ENCODE measurements around the gene OTOS.

The OTOS gene

GRCh38 chr2:240179941-240180666, 39.6 kb upstream of the OTOS start:
- TF ChIP-seq MAX (IDR thresholded peaks at IDR 0.05) (no peak), CREB1 (IDR thresholded peaks at IDR 0.05; ENCODE audit: low read depth) (no peak), TAF1 (IDR thresholded peaks at IDR 0.05; ENCODE audit: low read depth) (no peak), YY1 (IDR thresholded peaks at IDR 0.05; ENCODE audit: low read depth) (no peak), RAD21 (IDR thresholded peaks at IDR 0.05; ENCODE audit: low read depth) (no peak), EGR1 (IDR thresholded peaks at IDR 0.05) (no peak), TCF12 (IDR thresholded peaks at IDR 0.05; ENCODE audit: low read depth) (no peak), USF1 (IDR thresholded peaks at IDR 0.05) (no peak), CEBPB (IDR thresholded peaks at IDR 0.05) (no peak), ZBTB7A (IDR thresholded peaks at IDR 0.05; ENCODE audit: low read depth) (no peak), EP300 (IDR thresholded peaks at IDR 0.05; ENCODE audit: borderline replicate concordance) (no peak), NFIC (IDR thresholded peaks at IDR 0.05) (no peak), TEAD4 (IDR thresholded peaks at IDR 0.05) (no peak), REST (IDR thresholded peaks at IDR 0.05; ENCODE audit: low read depth) (no peak), FOXM1 (IDR thresholded peaks at IDR 0.05; ENCODE audit: borderline replicate concordance, low read depth) (no peak)

GRCh38 chr2:240179186-240179815, 38.8 kb upstream of the OTOS start:
- no peak for TF ChIP-seq YY1 (IDR thresholded peaks at IDR 0.05; ENCODE audit: low read depth)
- TF ChIP-seq EGR1 (IDR thresholded peaks at IDR 0.05) = no peak
- no peak for TF ChIP-seq CREB1 (IDR thresholded peaks at IDR 0.05; ENCODE audit: low read depth)
- no peak for TF ChIP-seq RAD21 (IDR thresholded peaks at IDR 0.05; ENCODE audit: low read depth)
- TF ChIP-seq TEAD4 (IDR thresholded peaks at IDR 0.05) = no peak

- TF ChIP-seq CREB1 (IDR thresholded peaks at IDR 0.05; ENCODE audit: low read depth) (no peak), RAD21 (IDR thresholded peaks at IDR 0.05; ENCODE audit: low read depth) (no peak), TAF1 (IDR thresholded peaks at IDR 0.05; ENCODE audit: low read depth) (no peak), REST (IDR thresholded peaks at IDR 0.05; ENCODE audit: low read depth) (no peak), TEAD4 (IDR thresholded peaks at IDR 0.05) (no peak), EP300 (IDR thresholded peaks at IDR 0.05; ENCODE audit: borderline replicate concordance) (no peak), NFIC (IDR thresholded peaks at IDR 0.05) (no peak), YY1 (IDR thresholded peaks at IDR 0.05; ENCODE audit: low read depth) (no peak), EGR1 (IDR thresholded peaks at IDR 0.05) (no peak), TCF12 (IDR thresholded peaks at IDR 0.05; ENCODE audit: low read depth) (no peak), USF1 (IDR thresholded peaks at IDR 0.05) (no peak), MAX (IDR thresholded peaks at IDR 0.05) (no peak), ZBTB7A (IDR thresholded peaks at IDR 0.05; ENCODE audit: low read depth) (no peak), FOXM1 (IDR thresholded peaks at IDR 0.05; ENCODE audit: borderline replicate concordance, low read depth) (no peak), CEBPB (IDR thresholded peaks at IDR 0.05) (no peak)
Observed at GRCh38 chr2:240178564-240178963, 38.1 kb upstream of the OTOS start.

- no peak for TF ChIP-seq EGR1 (IDR thresholded peaks at IDR 0.05)
- no peak for TF ChIP-seq TAF1 (IDR thresholded peaks at IDR 0.05; ENCODE audit: low read depth)
- TF ChIP-seq EP300 (IDR thresholded peaks at IDR 0.05; ENCODE audit: borderline replicate concordance) = no peak
- TF ChIP-seq TEAD4 (IDR thresholded peaks at IDR 0.05) = no peak
- TF ChIP-seq CREB1 (IDR thresholded peaks at IDR 0.05; ENCODE audit: low read depth) = no peak
- TF ChIP-seq YY1 (IDR thresholded peaks at IDR 0.05; ENCODE audit: low read depth) = no peak
- TF ChIP-seq TCF12 (IDR thresholded peaks at IDR 0.05; ENCODE audit: low read depth) = no peak
- TF ChIP-seq MAX (IDR thresholded peaks at IDR 0.05) = no peak
- TF ChIP-seq NFIC (IDR thresholded peaks at IDR 0.05) = no peak
- TF ChIP-seq USF1 (IDR thresholded peaks at IDR 0.05) = no peak
- no peak for TF ChIP-seq REST (IDR thresholded peaks at IDR 0.05; ENCODE audit: low read depth)
- TF ChIP-seq ZBTB7A (IDR thresholded peaks at IDR 0.05; ENCODE audit: low read depth) = no peak
- TF ChIP-seq FOXM1 (IDR thresholded peaks at IDR 0.05; ENCODE audit: borderline replicate concordance, low read depth) = no peak
- TF ChIP-seq RAD21 (IDR thresholded peaks at IDR 0.05; ENCODE audit: low read depth) = no peak
- no peak for TF ChIP-seq CEBPB (IDR thresholded peaks at IDR 0.05)
Observed at GRCh38 chr2:240174496-240174895, 34.0 kb upstream of the OTOS start.
